ENCODE data around the gene POP5.

DNA sequence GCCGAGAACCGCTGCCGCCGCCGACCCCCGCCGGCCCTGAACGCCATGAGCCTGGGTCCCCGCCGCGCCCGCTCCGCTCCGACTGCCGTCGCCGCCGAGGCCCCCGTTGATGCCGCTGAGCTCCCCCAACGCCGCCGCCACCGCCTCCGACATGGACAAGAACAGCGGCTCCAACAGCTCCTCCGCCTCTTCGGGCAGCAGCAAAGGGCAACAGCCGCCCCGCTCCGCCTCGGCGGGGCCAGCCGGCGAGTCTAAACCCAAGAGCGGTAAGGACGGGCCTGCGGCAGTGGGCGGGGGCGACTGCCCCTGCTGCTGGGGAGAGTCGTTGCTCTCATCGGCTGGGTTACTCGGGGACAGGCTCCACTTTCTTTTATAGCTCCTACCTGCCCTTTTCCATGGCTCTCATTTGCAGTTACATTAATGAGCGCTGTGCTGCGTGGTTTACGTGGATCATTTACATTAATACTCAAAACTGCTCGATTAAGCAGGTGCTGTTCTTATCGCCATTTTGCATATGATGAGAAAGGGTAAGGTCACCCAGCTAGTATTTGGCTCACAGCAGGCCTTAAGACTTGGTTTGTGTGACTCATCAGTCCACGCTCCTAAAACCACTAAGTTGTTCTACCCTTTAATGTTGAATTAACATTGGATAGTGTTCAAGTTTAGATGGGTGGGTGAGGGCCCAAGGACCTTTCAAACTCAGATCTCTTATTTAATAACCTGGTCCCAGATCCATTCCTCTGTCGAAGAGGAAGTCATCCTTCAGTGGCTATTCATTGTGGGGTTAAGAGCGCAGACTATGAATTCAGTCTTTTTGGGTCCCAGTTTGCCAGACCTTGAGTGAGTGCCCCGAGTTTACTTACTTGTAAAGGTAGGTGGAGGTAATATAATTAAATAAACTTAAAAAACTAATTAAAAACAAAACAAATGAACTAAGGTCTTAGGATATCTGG, 46.2 kb downstream of the POP5 start:
- TF ChIP-seq, protein P1, sequence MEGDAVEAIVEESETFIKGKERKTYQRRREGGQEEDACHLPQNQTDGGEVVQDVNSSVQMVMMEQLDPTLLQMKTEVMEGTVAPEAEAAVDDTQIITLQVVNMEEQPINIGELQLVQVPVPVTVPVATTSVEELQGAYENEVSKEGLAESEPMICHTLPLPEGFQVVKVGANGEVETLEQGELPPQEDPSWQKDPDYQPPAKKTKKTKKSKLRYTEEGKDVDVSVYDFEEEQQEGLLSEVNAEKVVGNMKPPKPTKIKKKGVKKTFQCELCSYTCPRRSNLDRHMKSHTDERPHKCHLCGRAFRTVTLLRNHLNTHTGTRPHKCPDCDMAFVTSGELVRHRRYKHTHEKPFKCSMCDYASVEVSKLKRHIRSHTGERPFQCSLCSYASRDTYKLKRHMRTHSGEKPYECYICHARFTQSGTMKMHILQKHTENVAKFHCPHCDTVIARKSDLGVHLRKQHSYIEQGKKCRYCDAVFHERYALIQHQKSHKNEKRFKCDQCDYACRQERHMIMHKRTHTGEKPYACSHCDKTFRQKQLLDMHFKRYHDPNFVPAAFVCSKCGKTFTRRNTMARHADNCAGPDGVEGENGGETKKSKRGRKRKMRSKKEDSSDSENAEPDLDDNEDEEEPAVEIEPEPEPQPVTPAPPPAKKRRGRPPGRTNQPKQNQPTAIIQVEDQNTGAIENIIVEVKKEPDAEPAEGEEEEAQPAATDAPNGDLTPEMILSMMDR (IDR thresholded peaks at IDR 0.05), result no peak
- no peak for TF ChIP-seq POLR2A (IDR thresholded peaks at IDR 0.05)

Measured in ovary (tissue), 3 donors.